Ovary (tissue), 9 donors: ENCODE measurements around the gene GUK1. TPM values are rescaled to one million over a fixed set of nuclear protein-coding genes. Genes with fewer than 3 reads are reported as not detected.

Experiments
- DNase-seq, 5 donors: peaks; one replicate each; pipeline ENCODE4 v3.0.0-alpha.2; 2019 to 2020
- H3K27ac ChIP-seq, 2 donors: fragments of 200-600 bp; one replicate each; pipeline versions ENCODE4 v1.5.1 to v1.8.0; 2019 to 2022
- H3K27me3 ChIP-seq: fragments of 200-600 bp; one replicate; pipeline ENCODE4 v1.8.0; 2022
- H3K36me3 ChIP-seq: fragments of 200-600 bp; sonication (generic); one replicate; pipeline ENCODE4 v1.5.1; 2019
- H3K4me1 ChIP-seq: one replicate; pipeline ENCODE4 v1.8.1; 2013; ENCODE audit warnings: mild to moderate bottlenecking, moderate library complexity; ENCODE audit not compliant: insufficient read depth
- H3K4me3 ChIP-seq: fragments of 200-600 bp; sonication (generic); one replicate; pipeline ENCODE4 v1.5.1; 2017
- H3K9me3 ChIP-seq, 2 donors: fragments of 200-600 bp in 1 of 2; sonication (generic) in 1 of 2; one replicate each; pipeline versions ENCODE4 v1.5.1 to v1.8.1; 2013 to 2019; ENCODE audit warnings: mild to moderate bottlenecking in 1 of 2, moderate library complexity in 1 of 2
- EP300 ChIP-seq: sonication (generic); formaldehyde crosslinking; IDR thresholded peaks from one replicate; pipeline ENCODE4 v1.6.1; 2017; ENCODE audit warnings: antibody characterized with exemption
- POLR2A ChIP-seq: fragments of 450-650 bp; IDR thresholded peaks from one replicate; pipeline ENCODE4 v1.6.1; 2017; ENCODE audit warnings: antibody characterized with exemption, mild to moderate bottlenecking, moderate library complexity
- WGBS, 3 donors: extraction: QIAGEN DNeasy Blood & Tissue Kit in 1 of 3; methylation state at CpG; one replicate each; pipeline versions ENCODE4 v1.1.5 to v1.1.7; 2013 to 2017; 5-methylcytosine and 5-hydroxymethylcytosine counted together
- intact Hi-C, 4 donors: fragments of 100-400 bp; cut with DNase I; formaldehyde crosslinking; loops; one replicate each; pipeline versions ENCODE4 v1.11.0 to v1.15.1; 2022 to 2023
- polyA plus RNA-seq, 2 donors: library from polyadenylated mRNA; stranded (reverse); fragments of 200-250 nt in 1 of 2; fragments of 350-450 nt in 1 of 2; fragmentation: Illumina TruSeq in 1 of 2; extraction: RNeasy Lipid Tissue Mini Kit (QIAGEN cat#74804) in 1 of 2; gene quantifications; one replicate each; pipeline ENCODE4 v1.2.3, GENCODE V29; 2013 to 2014
- total RNA-seq, 7 donors: library from RNA; depleted of rRNA in 2 of 7; stranded (reverse); fragments of >200 nt in 2 of 7; fragmentation: NEBNext Ultra II Directional in 3 of 7; extraction: Animal tissue kit (Norgen Biotek cat#: 25700) in 3 of 7; gene quantifications; one replicate each; pipeline versions ENCODE4 v1.1.0 to v1.2.4, GENCODE V29; 2016 to 2023
- TF ChIP-seq, protein P1 (sequence below), 3 donors: fragments of 450-650 bp in 2 of 3; fragments of 200-600 bp in 1 of 3; IDR thresholded peaks; one replicate each; pipeline versions ENCODE4 v1.5.1 to v1.8.0; 2016 to 2022; ENCODE audit warnings: antibody characterized with exemption in 3 of 3, mild to moderate bottlenecking in 1 of 3
- donor health status: DM: no; HTN: no; CAD: no; lungs with moderate emphysema.
- donor health status: DM: no; HTN: no; CAD: no.
- donor health status: Bipolar disorder and iron deficiency.
- donor health status: DM: yes; HTN: yes; CAD: no.
- donor health status: DM: no; HTN: no; CAD: no.
- donor health status: DM: yes; HTN: yes; CAD: no.

GUK1 gene
- total and polyA plus RNA-seq, 9 donors, result 17.7 to 256 (median 171) TPM

DNA sequence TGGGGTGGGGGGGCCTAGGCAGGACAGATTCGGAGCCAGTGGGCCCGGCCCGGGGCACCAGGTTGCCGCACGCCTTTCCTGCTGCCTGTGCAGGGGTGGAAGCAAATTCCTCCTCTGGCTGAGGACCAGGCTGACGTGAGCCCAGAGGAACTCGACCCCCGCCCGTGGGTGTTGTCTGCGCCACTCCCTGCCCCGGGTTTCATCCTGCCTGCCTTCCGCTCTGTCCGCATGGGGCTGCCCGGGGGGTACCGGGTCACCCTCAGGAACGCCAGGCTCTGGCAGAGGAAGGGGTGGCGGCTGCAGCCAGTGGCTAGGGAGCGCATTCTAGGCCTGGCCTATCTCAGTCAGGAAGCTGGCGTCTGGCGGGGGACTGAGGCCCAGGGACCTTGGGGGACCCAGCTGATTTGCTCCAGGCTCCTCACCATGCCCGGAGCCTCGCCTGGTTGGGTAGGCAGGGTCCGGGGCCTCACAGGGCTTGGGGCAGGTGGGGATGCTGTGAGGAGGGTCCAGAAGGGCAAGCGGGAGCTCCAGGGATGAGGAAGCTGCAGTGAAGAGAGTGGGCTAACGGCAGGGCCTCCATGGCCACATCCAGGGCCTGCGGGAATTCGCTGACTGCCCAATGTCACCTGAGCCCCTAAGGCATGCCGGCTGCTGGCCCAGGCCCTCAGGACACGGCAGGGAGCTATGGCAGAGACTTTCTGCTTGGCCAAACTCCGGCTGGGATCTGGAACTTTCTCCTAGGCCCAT is 23.1 kb downstream of the GUK1 start:
- intact Hi-C loops, result loop anchor here in 2 of 4 donors (1.0 to 10.0 kb wide), 2 partner anchors 242 to 712 kb away; partner anchors contain the start of gene TRIM11 (in 1 of the 2)
- H3K4me1 ChIP-seq, result peaks cover 15% of the 10 kb centered on the region
- WGBS, 3 donors, result 23 to 32% (median 31%) methylated on average over 30 of the region's 30 CpGs
- no peaks in the 10 kb centered on the region for H3K27me3 ChIP-seq
- H3K36me3 ChIP-seq, result no peaks in the 10 kb centered on the region
- TF ChIP-seq, protein P1, sequence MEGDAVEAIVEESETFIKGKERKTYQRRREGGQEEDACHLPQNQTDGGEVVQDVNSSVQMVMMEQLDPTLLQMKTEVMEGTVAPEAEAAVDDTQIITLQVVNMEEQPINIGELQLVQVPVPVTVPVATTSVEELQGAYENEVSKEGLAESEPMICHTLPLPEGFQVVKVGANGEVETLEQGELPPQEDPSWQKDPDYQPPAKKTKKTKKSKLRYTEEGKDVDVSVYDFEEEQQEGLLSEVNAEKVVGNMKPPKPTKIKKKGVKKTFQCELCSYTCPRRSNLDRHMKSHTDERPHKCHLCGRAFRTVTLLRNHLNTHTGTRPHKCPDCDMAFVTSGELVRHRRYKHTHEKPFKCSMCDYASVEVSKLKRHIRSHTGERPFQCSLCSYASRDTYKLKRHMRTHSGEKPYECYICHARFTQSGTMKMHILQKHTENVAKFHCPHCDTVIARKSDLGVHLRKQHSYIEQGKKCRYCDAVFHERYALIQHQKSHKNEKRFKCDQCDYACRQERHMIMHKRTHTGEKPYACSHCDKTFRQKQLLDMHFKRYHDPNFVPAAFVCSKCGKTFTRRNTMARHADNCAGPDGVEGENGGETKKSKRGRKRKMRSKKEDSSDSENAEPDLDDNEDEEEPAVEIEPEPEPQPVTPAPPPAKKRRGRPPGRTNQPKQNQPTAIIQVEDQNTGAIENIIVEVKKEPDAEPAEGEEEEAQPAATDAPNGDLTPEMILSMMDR (IDR thresholded peaks at IDR 0.05), result no peak
- no peak for TF ChIP-seq EP300
- TF ChIP-seq POLR2A, result no peak
- peak overlapping the region in 1 of 2 donors; percentile 27 for H3K27ac ChIP-seq
- H3K4me3 ChIP-seq, result no peak overlapping the region
- H3K9me3 ChIP-seq, result no peaks in the 10 kb centered on the region
- DNase-seq, result peak; percentile 63 to 77 (median 76)

GRCh38 chr1:228163776-228164519 is 23.9 kb downstream of the GUK1 start:
- intact Hi-C loops, result loop anchor here in 2 of 4 donors (1.0 to 10.0 kb wide), 2 partner anchors 241 to 713 kb away; partner anchors contain the start of gene TRIM11 (in 1 of the 2)
- TF ChIP-seq EP300 (no peak), POLR2A (no peak)
- TF ChIP-seq, protein P1 (IDR thresholded peaks at IDR 0.05), result no peak
- no peaks in the 10 kb centered on the region for H3K9me3 ChIP-seq
- DNase-seq, result peak in 4 of 5 donors; percentile 35 to 48 (median 39)
- H3K27ac ChIP-seq, result peak overlapping the region in 1 of 2 donors; percentile 27
- no peaks in the 10 kb centered on the region for H3K27me3 ChIP-seq
- H3K36me3 ChIP-seq, result no peaks in the 10 kb centered on the region
- H3K4me1 ChIP-seq, result peaks cover 14% of the 10 kb centered on the region
- H3K4me3 ChIP-seq, result no peak overlapping the region
- WGBS, 3 donors, result 91 to 97% (median 91%) methylated on average over 10 of the region's 10 CpGs

DNA sequence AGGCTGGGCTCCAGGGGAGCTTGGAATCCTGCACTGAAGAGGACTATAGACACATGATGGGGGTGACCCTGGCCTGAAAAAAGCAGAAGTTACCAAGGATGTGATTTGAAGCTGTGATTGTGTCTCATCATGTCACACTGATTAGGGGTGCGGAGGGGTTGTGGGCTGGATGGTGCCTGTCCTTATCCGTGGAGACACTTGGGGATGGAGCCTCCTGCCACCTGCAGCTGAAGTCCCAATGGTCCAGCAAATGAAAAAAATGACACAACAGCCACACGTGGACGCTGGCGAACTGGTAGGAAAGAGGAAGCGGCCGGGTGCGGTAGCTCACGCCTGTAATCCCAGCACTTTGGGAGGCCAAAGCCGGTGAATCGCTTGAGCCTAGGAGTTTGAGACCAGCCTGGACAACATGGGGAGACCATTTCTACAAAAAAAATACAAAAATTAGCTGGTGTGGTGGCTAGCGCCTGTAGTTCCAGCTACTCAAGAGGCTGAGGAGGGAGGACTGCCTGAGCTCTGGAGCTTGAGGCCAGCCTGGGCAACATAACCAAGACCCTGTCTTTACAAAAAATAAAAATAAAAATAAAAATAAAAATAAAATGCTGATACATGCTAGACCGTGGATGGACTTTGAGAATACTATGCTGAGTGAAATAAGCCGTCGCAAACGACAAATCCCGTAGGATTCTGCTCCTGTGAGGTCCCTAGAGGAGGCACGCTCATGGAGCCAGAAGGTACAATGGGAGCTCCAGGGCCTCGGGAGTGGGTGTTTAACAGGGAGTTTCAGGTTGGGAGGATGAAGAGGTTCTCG is 24.7 kb downstream of the GUK1 start:
- WGBS, 3 donors, result 53 to 57% (median 55%) methylated on average over 20 of the region's 20 CpGs
- DNase-seq, result peak; percentile 33 to 61 (median 55)

More for the DNA sequence above, 24.7 kb downstream of the GUK1 start:
- Histone ChIP-seq H3K27me3 (no peaks in the 10 kb centered on the region), H3K27ac (peak overlapping the region; percentile 84 to 100), H3K4me3 (peak overlapping the region; percentile 33), H3K36me3 (no peaks in the 10 kb centered on the region), H3K9me3 (no peaks in the 10 kb centered on the region), H3K4me1 (peaks cover 14% of the 10 kb centered on the region)
- TF ChIP-seq, protein P1 (IDR thresholded peaks at IDR 0.05), result no peak
- TF ChIP-seq EP300, result peak; percentile 12
- intact Hi-C loops, result loop anchor here in 1 of 4 donors (1.0 to 10.0 kb wide), 2 partner anchors 24 to 240 kb away; partner anchors contain the start of genes GUK1 and TRIM11
